DOHH2 (cell line): ENCODE measurements around the gene HERC4.
"Not testable (repeated sequence)": the region's sequence is repeated elsewhere in the genome, so short reads cannot be mapped to it uniquely, and the experiment has no call there.

ENCODE experiments used
- H3F3A ChIP-seq: fragments of 200-600 bp; sonication (generic), shearing (Covaris generic); 2 replicates; pipeline ENCODE4 v1.6.0; 2016; ENCODE audit warnings: antibody characterized with exemption, mild to moderate bottlenecking; ENCODE audit not compliant: control insufficient read depth, insufficient read depth
- H3K27ac ChIP-seq: fragments of 200-600 bp; sonication (generic); 2 replicates; pipeline ENCODE4 v1.5.1; 2014; ENCODE audit warnings: low read depth, mild to moderate bottlenecking, low read length, moderate library complexity
- H3K27me3 ChIP-seq: fragments of 200-600 bp; sonication (generic); 2 replicates; pipeline ENCODE4 v1.6.1; 2014; ENCODE audit warnings: mild to moderate bottlenecking, low read length, mixed read lengths; ENCODE audit not compliant: control insufficient read depth
- H3K36me3 ChIP-seq: fragments of 200-600 bp; sonication (generic); 2 replicates; pipeline ENCODE4 v1.6.1; 2014; ENCODE audit warnings: mild to moderate bottlenecking, low read length, moderate library complexity, mixed read lengths; ENCODE audit not compliant: control insufficient read depth
- H3K4me1 ChIP-seq: fragments of 200-600 bp; sonication (generic); 2 replicates; pipeline ENCODE4 v1.6.1; 2014; ENCODE audit warnings: mild to moderate bottlenecking, low read length, mixed read lengths; ENCODE audit not compliant: control insufficient read depth
- H3K4me2 ChIP-seq: fragments of 200-600 bp; sonication (generic); 2 replicates; pipeline ENCODE4 v1.6.0; 2014; ENCODE audit warnings: mild to moderate bottlenecking, low read length, moderate library complexity
- H3K4me3 ChIP-seq: fragments of 200-600 bp; sonication (generic); 2 replicates; pipeline ENCODE4 v1.5.1; 2014; ENCODE audit warnings: mild to moderate bottlenecking, low read length, mixed read lengths
- H3K79me2 ChIP-seq: fragments of 200-600 bp; sonication (generic); 2 replicates; pipeline ENCODE4 v1.6.1; 2014; ENCODE audit warnings: mild to moderate bottlenecking, low read length, mixed read lengths; ENCODE audit not compliant: control insufficient read depth
- H3K9me2 ChIP-seq: fragments of 200-600 bp; sonication (generic); replicated peaks from 2 replicates; pipeline ENCODE4 v1.6.1; 2014; ENCODE audit warnings: mild to moderate bottlenecking, low read length, mixed read lengths; ENCODE audit not compliant: control insufficient read depth
- H3K9me3 ChIP-seq: fragments of 200-600 bp; sonication (generic); 2 replicates; pipeline ENCODE4 v1.6.1; 2014; ENCODE audit warnings: antibody characterized with exemption, low read length, mixed read lengths; ENCODE audit not compliant: control insufficient read depth, insufficient read depth
- H4K20me1 ChIP-seq: fragments of 200-600 bp; sonication (generic); 2 replicates; pipeline ENCODE4 v1.6.0; 2014; ENCODE audit warnings: low read depth, mild to moderate bottlenecking, antibody characterized with exemption, low read length, moderate library complexity; ENCODE audit not compliant: control insufficient read depth, insufficient read depth
- EZH2phosphoT487 ChIP-seq: fragments of 200-600 bp; sonication (generic); IDR thresholded peaks from 2 replicates; pipeline ENCODE4 v1.6.1; 2017; ENCODE audit warnings: borderline replicate concordance, mild to moderate bottlenecking, antibody characterized with exemption, low read length, moderate library complexity, mixed read lengths
- TF ChIP-seq, protein P1 (sequence below): fragments of 200-600 bp; sonication (generic); IDR thresholded peaks from one replicate; pipeline ENCODE4 v1.5.1; 2014; ENCODE audit warnings: antibody characterized with exemption, mild to moderate bottlenecking, low read depth, low read length; ENCODE audit not compliant: poor library complexity, severe bottlenecking

The HERC4 gene

DNA sequence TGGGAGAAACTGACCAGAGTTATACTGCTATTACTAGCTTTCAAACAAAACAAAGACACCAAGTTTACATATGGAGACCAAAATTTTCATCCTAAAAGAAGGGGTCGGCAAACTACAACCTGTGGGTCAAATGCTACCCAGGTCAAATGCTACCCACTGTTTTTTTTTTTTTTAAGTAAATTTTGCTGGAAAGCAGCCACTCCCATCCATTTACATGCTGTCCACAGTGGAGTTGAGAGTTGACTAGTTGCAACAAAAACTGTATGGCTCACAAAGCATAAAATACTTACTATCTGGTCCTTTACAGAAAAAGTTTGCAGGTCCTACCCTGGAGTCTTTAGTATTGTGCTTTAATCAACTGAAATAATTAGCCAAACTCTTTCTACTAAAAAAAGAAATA, 99.2 kb downstream of the HERC4 start:
- no peaks in the 10 kb centered on the region for H3F3A ChIP-seq
- no peaks in the 10 kb centered on the region for H3K79me2 ChIP-seq
- no peaks in the 10 kb centered on the region for H3K9me2 ChIP-seq
- no peak for TF ChIP-seq EZH2phosphoT487
- TF ChIP-seq, protein P1, sequence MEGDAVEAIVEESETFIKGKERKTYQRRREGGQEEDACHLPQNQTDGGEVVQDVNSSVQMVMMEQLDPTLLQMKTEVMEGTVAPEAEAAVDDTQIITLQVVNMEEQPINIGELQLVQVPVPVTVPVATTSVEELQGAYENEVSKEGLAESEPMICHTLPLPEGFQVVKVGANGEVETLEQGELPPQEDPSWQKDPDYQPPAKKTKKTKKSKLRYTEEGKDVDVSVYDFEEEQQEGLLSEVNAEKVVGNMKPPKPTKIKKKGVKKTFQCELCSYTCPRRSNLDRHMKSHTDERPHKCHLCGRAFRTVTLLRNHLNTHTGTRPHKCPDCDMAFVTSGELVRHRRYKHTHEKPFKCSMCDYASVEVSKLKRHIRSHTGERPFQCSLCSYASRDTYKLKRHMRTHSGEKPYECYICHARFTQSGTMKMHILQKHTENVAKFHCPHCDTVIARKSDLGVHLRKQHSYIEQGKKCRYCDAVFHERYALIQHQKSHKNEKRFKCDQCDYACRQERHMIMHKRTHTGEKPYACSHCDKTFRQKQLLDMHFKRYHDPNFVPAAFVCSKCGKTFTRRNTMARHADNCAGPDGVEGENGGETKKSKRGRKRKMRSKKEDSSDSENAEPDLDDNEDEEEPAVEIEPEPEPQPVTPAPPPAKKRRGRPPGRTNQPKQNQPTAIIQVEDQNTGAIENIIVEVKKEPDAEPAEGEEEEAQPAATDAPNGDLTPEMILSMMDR: no peak
- H3K27me3 ChIP-seq: no peaks in the 10 kb centered on the region
- H3K4me2 ChIP-seq: no peak overlapping the region
- H3K4me3 ChIP-seq: no peak overlapping the region
- H3K4me1 ChIP-seq: no peaks in the 10 kb centered on the region
- peaks cover 53% of the 10 kb centered on the region for H3K36me3 ChIP-seq
- no peaks in the 10 kb centered on the region for H4K20me1 ChIP-seq
- peaks cover 6% of the 10 kb centered on the region for H3K9me3 ChIP-seq
- H3K27ac ChIP-seq: no peak overlapping the region

GRCh38 chr10:67971311-67971710, 103.8 kb downstream of the HERC4 start:
- H3K27ac ChIP-seq: no peak overlapping the region
- peaks cover 40% of the 10 kb centered on the region for H3K36me3 ChIP-seq
- no peaks in the 10 kb centered on the region for H3K4me1 ChIP-seq
- TF ChIP-seq EZH2phosphoT487: no peak
- TF ChIP-seq, protein P1: no peak
- H3F3A ChIP-seq: no peaks in the 10 kb centered on the region
- no peaks in the 10 kb centered on the region for H3K79me2 ChIP-seq
- no peak overlapping the region for H3K4me3 ChIP-seq
- H3K27me3 ChIP-seq: no peaks in the 10 kb centered on the region
- no peaks in the 10 kb centered on the region for H4K20me1 ChIP-seq
- no peaks in the 10 kb centered on the region for H3K9me2 ChIP-seq
- H3K9me3 ChIP-seq: peaks cover 6% of the 10 kb centered on the region
- no peak overlapping the region for H3K4me2 ChIP-seq

- Histone ChIP-seq H3F3A (no peaks in the 10 kb centered on the region), H3K27ac (no peak overlapping the region), H3K4me3 (no peak overlapping the region), H3K4me2 (no peak overlapping the region), H4K20me1 (no peaks in the 10 kb centered on the region), H3K9me3 (peaks cover 6% of the 10 kb centered on the region), H3K36me3 (peaks cover 48% of the 10 kb centered on the region), H3K27me3 (no peaks in the 10 kb centered on the region), H3K4me1 (no peaks in the 10 kb centered on the region), H3K79me2 (no peaks in the 10 kb centered on the region), H3K9me2 (no peaks in the 10 kb centered on the region)
- TF ChIP-seq EZH2phosphoT487: no peak
- TF ChIP-seq, protein P1: no peak
Measured at GRCh38 chr10:67969875-67970274, 105.2 kb downstream of the HERC4 start.

DNA sequence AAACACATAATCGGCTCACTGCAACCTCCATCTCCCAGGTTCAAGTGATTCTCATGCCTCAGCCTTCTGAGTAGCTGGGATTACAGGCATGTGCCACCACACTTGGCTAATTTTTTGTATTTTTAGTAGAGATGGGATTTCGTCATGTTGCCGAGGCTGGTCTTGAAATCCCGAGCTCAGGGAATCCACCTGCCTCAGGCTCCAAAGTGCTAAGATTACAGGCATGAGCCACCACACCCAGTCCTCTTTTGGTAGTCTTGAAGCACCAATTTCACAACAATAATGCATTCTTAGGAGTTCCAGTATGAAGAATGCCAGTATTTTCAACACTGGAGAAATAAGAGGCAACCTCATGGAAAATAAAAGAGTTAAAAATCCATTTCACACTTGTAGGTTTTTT, 109.0 kb downstream of the HERC4 start:
- not testable (repeated sequence) for H3K9me3 ChIP-seq, H4K20me1 ChIP-seq, H3K4me3 ChIP-seq, H3K79me2 ChIP-seq, H3F3A ChIP-seq, H3K27me3 ChIP-seq, H3K4me1 ChIP-seq, H3K27ac ChIP-seq, H3K9me2 ChIP-seq, H3K4me2 ChIP-seq
- peaks cover 29% of the 10 kb centered on the region for H3K36me3 ChIP-seq
